WTC11 (cell line): ENCODE measurements around the gene NACC2. TPM values are rescaled to one million over a fixed set of nuclear protein-coding genes. Genes with fewer than 3 reads are reported as not detected.

Experiments used
- ATAC-seq: fragments of 200-7000 bp; cut with Tn5 transposase; 2 replicates; pipeline ENCODE4 v1.10.0; 2021; ENCODE audit warnings: mild to moderate bottlenecking, moderate library complexity
- CTCF ChIA-PET: fragments of 300-600 bp; sonication (Branson Sonifier 250); formaldehyde crosslinking; loops from one replicate; lab custom pipeline; 2021; ENCODE audit warnings: antibody characterized with exemption; lab: Charles Lee
- POLR2A ChIA-PET: fragments of 350-600 bp; sonication (Branson Sonifier 250); formaldehyde crosslinking; loops from one replicate; lab custom pipeline; 2021; ENCODE audit warnings: antibody characterized with exemption; lab: Charles Lee
- DNase-seq: peaks from one replicate; pipeline ENCODE4 v3.0.0; 2021; ENCODE audit warnings: low spot score
- H3K27ac Mint-ChIP-seq: 2 replicates; pipeline ENCODE4 v1.8.0; 2021; ENCODE audit warnings: mixed read lengths
- H3K27me3 Mint-ChIP-seq: 2 replicates; pipeline ENCODE4 v1.8.0; 2021; ENCODE audit warnings: low read depth, mild to moderate bottlenecking, moderate library complexity, mixed read lengths
- H3K36me3 Mint-ChIP-seq: 2 replicates; pipeline ENCODE4 v1.8.0; 2021; ENCODE audit warnings: mixed read lengths
- H3K4me1 Mint-ChIP-seq: 2 replicates; pipeline ENCODE4 v1.8.0; 2022; ENCODE audit warnings: mixed read lengths
- H3K4me3 Mint-ChIP-seq: 2 replicates; pipeline ENCODE4 v1.8.0; 2021; ENCODE audit warnings: mild to moderate bottlenecking, moderate library complexity, mixed read lengths
- H3K9me3 Mint-ChIP-seq: 2 replicates; pipeline ENCODE4 v1.8.0; 2021; ENCODE audit warnings: mixed read lengths
- ARID4B ChIP-seq: sonication (generic); formaldehyde crosslinking; IDR thresholded peaks from 2 replicates; pipeline ENCODE4 v1.8.0; 2023; ENCODE audit warnings: missing genetic modification reagents, mild to moderate bottlenecking, borderline replicate concordance
- ATF1 ChIP-seq: sonication (generic); formaldehyde crosslinking; IDR thresholded peaks from 2 replicates; pipeline ENCODE4 v1.8.1; 2023; ENCODE audit warnings: mild to moderate bottlenecking, moderate library complexity, missing genetic modification reagents
- CBFB ChIP-seq: sonication (generic); formaldehyde crosslinking; IDR thresholded peaks from 2 replicates; pipeline ENCODE4 v1.8.1; 2022; ENCODE audit warnings: mild to moderate bottlenecking, low read depth, missing genetic modification reagents
- CDX4 ChIP-seq: fragments of 250-450 bp; sonication (Bioruptor Pico); IDR thresholded peaks from 2 replicates; pipeline ENCODE4 v1.9.0; 2021; ENCODE audit warnings: moderate library complexity, mild to moderate bottlenecking, inconsistent platforms, borderline replicate concordance
- FOXJ3 ChIP-seq: sonication (generic); formaldehyde crosslinking; IDR thresholded peaks from 2 replicates; pipeline ENCODE4 v1.9.0; 2021; ENCODE audit warnings: missing genetic modification reagents, mild to moderate bottlenecking, borderline replicate concordance
- GRHL2 ChIP-seq: fragments of 250-450 bp; sonication (Bioruptor Pico); IDR thresholded peaks from 2 replicates; pipeline ENCODE4 v1.8.0; 2022; ENCODE audit warnings: mild to moderate bottlenecking, moderate library complexity; ENCODE audit not compliant: insufficient replicate concordance, severe bottlenecking
- RORB ChIP-seq: fragments of 250-450 bp; sonication (Bioruptor Pico); IDR thresholded peaks from 2 replicates; pipeline ENCODE4 v1.9.0; 2021; ENCODE audit warnings: mild to moderate bottlenecking
- TEAD1 ChIP-seq: sonication (generic); formaldehyde crosslinking; IDR thresholded peaks from 2 replicates; pipeline ENCODE4 v1.8.0; 2022; ENCODE audit warnings: mild to moderate bottlenecking, missing genetic modification reagents
- ZMAT4 ChIP-seq: fragments of 250-450 bp; sonication (Bioruptor Pico); IDR thresholded peaks from 2 replicates; pipeline ENCODE4 v1.9.0; 2021; ENCODE audit warnings: mild to moderate bottlenecking
- ZNF121 ChIP-seq: sonication (generic); formaldehyde crosslinking; IDR thresholded peaks from 2 replicates; pipeline ENCODE4 v1.8.0; 2023; ENCODE audit warnings: missing genetic modification reagents
- ZNF281 ChIP-seq: sonication (generic); formaldehyde crosslinking; IDR thresholded peaks from 2 replicates; pipeline ENCODE4 v1.8.0; 2023; ENCODE audit warnings: mild to moderate bottlenecking, missing genetic modification reagents
- ZNF317 ChIP-seq: sonication (generic); formaldehyde crosslinking; IDR thresholded peaks from 2 replicates; pipeline ENCODE4 v1.8.1; 2023; ENCODE audit warnings: low read depth, mild to moderate bottlenecking, moderate library complexity, missing genetic modification reagents, borderline replicate concordance
- ZNF396 ChIP-seq: fragments of 250-450 bp; sonication (Bioruptor Pico); IDR thresholded peaks from 2 replicates; pipeline ENCODE4 v1.8.0; 2021; ENCODE audit warnings: mild to moderate bottlenecking, moderate library complexity, borderline replicate concordance
- ZNF416 ChIP-seq: fragments of 250-450 bp; sonication (Bioruptor Pico); IDR thresholded peaks from 2 replicates; pipeline ENCODE4 v1.9.0; 2021; ENCODE audit warnings: mild to moderate bottlenecking, inconsistent platforms
- ZNF425 ChIP-seq: fragments of 250-450 bp; sonication (Bioruptor Pico); conservative IDR thresholded peaks from 2 replicates; pipeline ENCODE4 v1.9.0; 2021; ENCODE audit warnings: mild to moderate bottlenecking
- ZNF532 ChIP-seq: fragments of 250-450 bp; sonication (Bioruptor Pico); IDR thresholded peaks from 2 replicates; pipeline ENCODE4 v1.9.0; 2021; ENCODE audit warnings: mild to moderate bottlenecking, borderline replicate concordance
- ZNF671 ChIP-seq: fragments of 250-450 bp; sonication (Bioruptor Pico); IDR thresholded peaks from 2 replicates; pipeline ENCODE4 v1.8.0; 2021; ENCODE audit warnings: mild to moderate bottlenecking
- total RNA-seq: library from RNA; stranded (reverse); gene quantifications from 3 replicates; pipeline ENCODE4 v1.2.3, GENCODE V29; 2021

NACC2 gene
- total RNA-seq, 1 experiment from 2014 or later = 17.1 TPM

- H3K27me3 Mint-ChIP-seq = no peaks in the 10 kb centered on the region
- H3K9me3 Mint-ChIP-seq = no peaks in the 10 kb centered on the region
- CTCF ChIA-PET = no interaction called here
- no peaks in the 10 kb centered on the region for H3K36me3 Mint-ChIP-seq
- POLR2A ChIA-PET = no interaction called here
- H3K4me3 Mint-ChIP-seq = no peak overlapping the region
- TF ChIP-seq ZMAT4 (CRISPR knock-in tag) = no peak
- peak; percentile 86; the same call in 1 of the 2 replicates for TF ChIP-seq ZNF121 (CRISPR knock-in tag)
- H3K27ac Mint-ChIP-seq = no peak overlapping the region
- H3K4me1 Mint-ChIP-seq = peaks cover 30% of the 10 kb centered on the region
- ATAC-seq (no peak), DNase-seq (no peak)
These were observed 131.8 kb downstream of the NACC2 start for GRCh38 chr9:135963338-135963737.

- ChIA-PET CTCF (no interaction called here), POLR2A (no interaction called here)
- H3K9me3 Mint-ChIP-seq = no peaks in the 10 kb centered on the region
- peak overlapping the region; percentile 82; the same call in 1 of the 2 replicates for H3K4me3 Mint-ChIP-seq
- H3K27me3 Mint-ChIP-seq = no peaks in the 10 kb centered on the region
- no peak for DNase-seq
- H3K4me1 Mint-ChIP-seq = peaks cover 25% of the 10 kb centered on the region
- no peaks in the 10 kb centered on the region for H3K36me3 Mint-ChIP-seq
- no peak for ATAC-seq
- no peak overlapping the region for H3K27ac Mint-ChIP-seq
- no peak for TF ChIP-seq ZMAT4 (CRISPR knock-in tag)
- no peak for TF ChIP-seq ATF1 (CRISPR knock-in tag)
- TF ChIP-seq ZNF396 (CRISPR knock-in tag) = no peak
- TF ChIP-seq ZNF425 (CRISPR knock-in tag) = no peak
- TF ChIP-seq ZNF281 (CRISPR knock-in tag) = no peak
- no peak for TF ChIP-seq CBFB (CRISPR knock-in tag)
- TF ChIP-seq RORB = no peak
- TF ChIP-seq GRHL2 (CRISPR knock-in tag) = no peak
- TF ChIP-seq ZNF532 (CRISPR knock-in tag) = no peak
- no peak for TF ChIP-seq ZNF416
- no peak for TF ChIP-seq ZNF671
- no peak for TF ChIP-seq CDX4 (CRISPR knock-in tag)
- no peak for TF ChIP-seq ARID4B (CRISPR knock-in tag)
- TF ChIP-seq ZNF121 (CRISPR knock-in tag) = no peak
- TF ChIP-seq ZNF317 = no peak
- no peak for TF ChIP-seq TEAD1 (CRISPR knock-in tag)
- no peak for TF ChIP-seq FOXJ3 (CRISPR knock-in tag)
These were observed 132.3 kb downstream of the NACC2 start for GRCh38 chr9:135962696-135963307.
